Adipocyte (in vitro differentiated cells): ENCODE results near the gene CTSW.
"Not testable (repeated sequence)": the region's sequence is repeated elsewhere in the genome, so short reads cannot be mapped to it uniquely, and the experiment has no call there.

Experiments
- DNase-seq: peaks from one replicate; pipeline ENCODE4 v3.0.0-alpha.2; 2015; ENCODE audit warnings: low read depth
- H3K27me3 ChIP-seq: replicated peaks from 2 replicates; pipeline ENCODE4 v1.7.0; 2013; ENCODE audit warnings: mild to moderate bottlenecking, low read length, moderate library complexity; ENCODE audit not compliant: control insufficient read depth, insufficient read depth
- H3K36me3 ChIP-seq: 2 replicates; pipeline ENCODE4 v1.7.0; 2013; ENCODE audit warnings: low read length, mild to moderate bottlenecking, moderate library complexity; ENCODE audit not compliant: control insufficient read depth, insufficient read depth, severe bottlenecking
- H3K4me1 ChIP-seq: 2 replicates; pipeline ENCODE4 v1.7.0; 2013; ENCODE audit warnings: mild to moderate bottlenecking, low read length, moderate library complexity; ENCODE audit not compliant: control insufficient read depth, insufficient read depth
- H3K4me3 ChIP-seq: 2 replicates; pipeline ENCODE4 v1.7.0; 2013; ENCODE audit warnings: mild to moderate bottlenecking, low read length, moderate library complexity
- H3K9ac ChIP-seq: 2 replicates; pipeline ENCODE4 v1.7.0; 2013; ENCODE audit warnings: mild to moderate bottlenecking, low read length, moderate library complexity
- H3K9me3 ChIP-seq: 2 replicates; pipeline ENCODE4 v1.7.0; 2013; ENCODE audit warnings: mild to moderate bottlenecking, low read length, moderate library complexity; ENCODE audit not compliant: control insufficient read depth

Gene CTSW

DNA sequence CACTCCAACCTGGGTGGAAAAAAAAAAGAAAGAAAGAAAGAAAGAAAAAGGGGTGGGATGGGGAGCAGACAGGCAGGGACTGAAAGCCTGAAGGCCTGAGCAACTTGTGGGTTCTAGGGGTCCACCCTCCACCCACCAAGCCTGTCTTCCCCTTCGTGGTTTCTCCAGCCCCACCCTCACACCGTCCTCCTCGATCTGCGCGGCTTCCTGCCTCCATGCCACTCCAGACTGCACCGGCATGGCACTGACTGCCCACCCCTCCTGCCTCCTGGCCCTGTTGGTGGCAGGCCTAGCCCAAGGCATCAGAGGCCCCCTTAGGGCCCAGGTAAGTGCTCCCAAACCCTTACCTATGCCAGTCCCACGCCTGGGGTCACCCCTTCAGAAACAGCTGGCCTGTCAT is at the start of gene CTSW:
Gene CTSW (plus strand): TSS at position 221 of the 400 bp plus-strand sequence. CDS start 18 bp downstream, at position 239.
- no peak for DNase-seq
- no peak within 1 kb of the TSS for H3K9ac ChIP-seq
- H3K4me3 ChIP-seq = no peak within 1 kb of the TSS
- H3K27me3 ChIP-seq = no peaks in the 10 kb centered on the region
- H3K9me3 ChIP-seq = no peaks in the 10 kb centered on the region
- H3K36me3 ChIP-seq = peaks cover 22% of the 10 kb centered on the region
- H3K4me1 ChIP-seq = no peaks in the 10 kb centered on the region

DNA sequence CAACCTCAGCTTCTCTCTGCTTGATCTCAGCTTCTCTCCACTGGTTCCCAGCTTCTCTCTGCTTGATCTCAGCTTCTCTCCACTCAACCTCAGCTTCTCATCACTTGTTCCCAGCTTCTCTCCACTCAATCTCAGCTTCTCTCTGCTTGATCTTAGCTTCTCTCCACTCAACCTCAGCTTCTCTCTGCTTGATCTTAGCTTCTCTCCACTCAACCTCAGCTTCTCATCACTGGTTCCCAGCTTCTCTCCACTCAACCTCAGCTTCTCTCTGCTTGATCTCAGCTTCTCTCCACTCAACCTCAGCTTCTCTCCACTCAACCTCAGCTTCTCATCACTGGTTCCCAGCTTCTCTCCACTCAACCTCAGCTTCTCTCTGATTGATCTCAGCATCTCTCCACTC is 47.4 kb upstream of the CTSW start:
- not testable (repeated sequence) for H3K9ac ChIP-seq, H3K4me3 ChIP-seq, H3K9me3 ChIP-seq, DNase-seq, H3K36me3 ChIP-seq, H3K4me1 ChIP-seq, H3K27me3 ChIP-seq

- Histone ChIP-seq H3K4me1 (peaks cover 8% of the 10 kb centered on the region), H3K27me3 (peaks cover 2% of the 10 kb centered on the region), H3K4me3 (peak within 1 kb of the TSS; percentile 86), H3K9ac (peak within 1 kb of the TSS; percentile 66), H3K36me3 (no peaks in the 10 kb centered on the region), H3K9me3 (no peaks in the 10 kb centered on the region)
- peak; percentile 98 for DNase-seq
Measured at GRCh38 chr11:65833297-65834030, 46.2 kb upstream of the CTSW start, which contains the start of gene SNX32. TSS of gene SNX32 (plus strand) at chr11:65833963. CDS start at chr11:65834066, 103 bp downstream.

- Histone ChIP-seq H3K9me3 (no peaks in the 10 kb centered on the region), H3K4me3 (peak overlapping the region; percentile 86), H3K36me3 (no peaks in the 10 kb centered on the region), H3K27me3 (peaks cover 2% of the 10 kb centered on the region), H3K9ac (peak overlapping the region; percentile 66), H3K4me1 (peaks cover 8% of the 10 kb centered on the region)
- DNase-seq = no peak
Measured at GRCh38 chr11:65834202-65834601, 45.4 kb upstream of the CTSW start.

- H3K9ac ChIP-seq = no peak overlapping the region
- H3K9me3 ChIP-seq = no peaks in the 10 kb centered on the region
- no peaks in the 10 kb centered on the region for H3K4me1 ChIP-seq
- H3K4me3 ChIP-seq = no peak overlapping the region
- H3K36me3 ChIP-seq = no peaks in the 10 kb centered on the region
- no peak for DNase-seq
- H3K27me3 ChIP-seq = no peaks in the 10 kb centered on the region
Measured at GRCh38 chr11:65842144-65842543, 37.5 kb upstream of the CTSW start.

GRCh38 chr11:65843811-65844210 is 35.8 kb upstream of the CTSW start:
- no peaks in the 10 kb centered on the region for H3K27me3 ChIP-seq
- no peaks in the 10 kb centered on the region for H3K9me3 ChIP-seq
- H3K36me3 ChIP-seq = no peaks in the 10 kb centered on the region
- H3K4me1 ChIP-seq = no peaks in the 10 kb centered on the region
- no peak overlapping the region for H3K4me3 ChIP-seq
- DNase-seq = no peak
- no peak overlapping the region for H3K9ac ChIP-seq

DNA sequence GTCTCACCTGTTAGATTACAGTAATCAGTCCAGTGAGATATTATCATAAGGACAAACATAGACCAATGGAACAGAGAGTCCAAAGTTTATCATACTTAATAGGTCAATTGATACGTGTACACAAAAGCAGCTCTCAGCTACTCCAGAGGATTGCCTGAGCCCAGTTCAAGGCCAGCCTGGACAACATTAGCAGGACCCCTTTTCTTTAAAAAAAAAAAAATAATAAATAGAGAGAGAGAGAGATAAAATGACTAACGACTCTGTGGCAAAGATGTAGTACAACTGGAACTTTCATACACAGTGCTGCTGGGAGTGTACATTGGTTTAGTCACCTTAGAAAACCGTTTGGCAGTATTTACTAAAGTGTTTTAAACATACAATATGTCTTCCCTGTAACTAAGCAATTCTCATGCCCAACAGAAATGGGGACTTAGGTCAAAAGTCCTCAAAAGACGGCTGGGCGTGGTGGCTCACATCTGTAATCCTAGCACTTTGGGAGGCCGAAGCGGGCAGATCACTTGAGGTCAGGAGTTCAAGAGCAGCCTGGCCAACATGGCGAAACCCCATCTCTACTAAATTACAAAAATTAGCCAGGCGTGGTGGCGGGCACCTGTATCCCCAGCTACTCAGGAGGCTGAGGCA is 35.3 kb upstream of the CTSW start:
- Histone ChIP-seq H3K9me3 (no peaks in the 10 kb centered on the region), H3K4me3 (no peak overlapping the region), H3K4me1 (no peaks in the 10 kb centered on the region), H3K36me3 (no peaks in the 10 kb centered on the region), H3K27me3 (no peaks in the 10 kb centered on the region), H3K9ac (no peak overlapping the region)
- no peak for DNase-seq

- Histone ChIP-seq H3K27me3 (no peaks in the 10 kb centered on the region), H3K9ac (no peak overlapping the region), H3K9me3 (no peaks in the 10 kb centered on the region), H3K4me1 (no peaks in the 10 kb centered on the region), H3K4me3 (no peak overlapping the region), H3K36me3 (peaks cover 18% of the 10 kb centered on the region)
- DNase-seq = no peak
Measured at GRCh38 chr11:65847746-65848145, 31.9 kb upstream of the CTSW start.

DNA sequence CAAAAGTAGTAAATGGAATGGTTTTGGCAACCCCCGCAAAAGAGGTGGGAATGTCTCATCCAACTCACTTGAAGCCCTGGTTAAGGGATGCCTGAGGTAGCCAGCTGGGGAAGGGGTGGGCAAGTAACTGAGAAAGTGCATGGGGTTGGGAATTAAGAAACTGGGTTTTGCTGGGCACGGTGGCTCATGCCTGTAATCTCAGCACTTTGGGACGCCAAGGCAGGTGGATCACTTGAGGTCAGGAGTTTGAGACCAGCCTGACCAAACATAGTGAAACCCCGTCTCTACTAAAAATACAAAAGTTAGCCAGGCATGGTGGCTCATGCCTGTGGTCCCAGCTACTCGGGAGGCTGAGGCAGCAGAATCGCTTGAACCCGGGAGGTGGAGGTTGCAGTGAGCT is 30.9 kb upstream of the CTSW start:
- not testable (repeated sequence) for H3K9ac ChIP-seq, H3K4me3 ChIP-seq, H3K9me3 ChIP-seq, H3K27me3 ChIP-seq, H3K4me1 ChIP-seq, DNase-seq
- peaks cover 27% of the 10 kb centered on the region for H3K36me3 ChIP-seq

DNA sequence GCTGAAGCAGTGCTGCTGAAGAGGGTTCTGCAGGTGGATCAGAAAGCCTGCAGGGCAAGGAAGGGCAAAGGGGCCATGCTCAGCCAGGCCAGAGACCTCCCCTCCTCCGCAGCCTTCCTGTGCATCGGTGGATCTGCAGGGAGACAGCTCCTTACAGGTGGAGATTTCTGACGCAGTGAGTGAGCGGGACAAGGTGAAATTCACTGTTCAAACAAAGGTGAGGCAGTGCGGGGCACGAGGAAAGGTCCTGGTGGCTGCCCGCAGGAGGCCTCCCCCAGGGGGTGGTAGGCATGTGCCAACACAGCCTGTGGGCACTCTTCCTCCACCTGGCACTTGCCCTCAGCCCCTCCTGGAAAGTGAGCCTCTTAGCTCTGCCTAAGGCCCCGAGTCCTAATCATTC is 30.3 kb upstream of the CTSW start:
- DNase-seq = no peak
- H3K4me3 ChIP-seq = no peak overlapping the region
- H3K9ac ChIP-seq = no peak overlapping the region
- peaks cover 34% of the 10 kb centered on the region for H3K36me3 ChIP-seq
- peaks cover 3% of the 10 kb centered on the region for H3K4me1 ChIP-seq
- no peaks in the 10 kb centered on the region for H3K9me3 ChIP-seq
- no peaks in the 10 kb centered on the region for H3K27me3 ChIP-seq

GRCh38 chr11:65849771-65850216 is 29.8 kb upstream of the CTSW start:
- H3K9me3 ChIP-seq = no peaks in the 10 kb centered on the region
- peaks cover 38% of the 10 kb centered on the region for H3K36me3 ChIP-seq
- no peaks in the 10 kb centered on the region for H3K27me3 ChIP-seq
- H3K9ac ChIP-seq = no peak overlapping the region
- peaks cover 5% of the 10 kb centered on the region for H3K4me1 ChIP-seq
- DNase-seq = no peak
- H3K4me3 ChIP-seq = no peak overlapping the region
